K562 (cell line): ENCODE measurements around the gene ZNF429. TPM values are rescaled to one million over a fixed set of nuclear protein-coding genes. Genes with fewer than 3 reads are reported as not detected.

Experiments
- BACH1 ChIP-seq: fragments of 200-800 bp; sonication (Bioruptor generic); IDR thresholded peaks from 2 replicates; pipeline ENCODE4 v1.6.1; 2016; ENCODE audit warnings: missing genetic modification characterization, missing compliant biosample characterization
- BRD4 ChIP-seq: fragments of 200-600 bp; sonication (generic); IDR thresholded peaks from 2 replicates; pipeline ENCODE4 v1.6.1; 2017; ENCODE audit warnings: inconsistent platforms
- CBFA2T2 ChIP-seq: fragments of 450-650 bp; conservative IDR thresholded peaks from 2 replicates; pipeline ENCODE4 v1.6.1; 2017; ENCODE audit warnings: mild to moderate bottlenecking
- EZH2 ChIP-seq: IDR thresholded peaks from 2 replicates; pipeline ENCODE4 v1.6.1; 2012; ENCODE audit warnings: low read depth, mild to moderate bottlenecking, inconsistent platforms, low read length, borderline replicate concordance
- FOXA1 ChIP-seq: fragments of 450-650 bp; IDR thresholded peaks from 2 replicates; pipeline ENCODE4 v1.6.1; 2016; ENCODE audit warnings: mild to moderate bottlenecking, borderline replicate concordance
- FOXO4 ChIP-seq: fragments of 450-650 bp; formaldehyde crosslinking; IDR thresholded peaks from 2 replicates; pipeline ENCODE4 v1.4.0; 2020; ENCODE audit warnings: mild to moderate bottlenecking, moderate library complexity
- HSF4 ChIP-seq: fragments of 250-450 bp; sonication (Bioruptor Pico); IDR thresholded peaks from 2 replicates; pipeline ENCODE4 v2.1.2; 2022; ENCODE audit warnings: mild to moderate bottlenecking, moderate library complexity, borderline replicate concordance
- IRF2 ChIP-seq: sonication (generic); formaldehyde crosslinking; IDR thresholded peaks from 2 replicates; pipeline ENCODE4 v1.8.1; 2022; ENCODE audit warnings: mild to moderate bottlenecking, missing genetic modification reagents
- MCM3 ChIP-seq: fragments of 450-650 bp; IDR thresholded peaks from 2 replicates; pipeline ENCODE4 v1.6.1; 2016
- MCM5 ChIP-seq: fragments of 450-650 bp; IDR thresholded peaks from 2 replicates; pipeline ENCODE4 v1.6.1; 2016; ENCODE audit warnings: low read depth
- NELFE ChIP-seq: IDR thresholded peaks from 2 replicates; pipeline ENCODE4 v1.6.1; 2011; ENCODE audit warnings: mild to moderate bottlenecking; ENCODE audit not compliant: insufficient read depth, insufficient read length
- NEUROD1 ChIP-seq: fragments of 150-350 bp; IDR thresholded peaks from 2 replicates; pipeline ENCODE4 v1.6.1; 2014; ENCODE audit warnings: borderline replicate concordance, low read length, low read depth; ENCODE audit not compliant: partially characterized antibody
- NR2C1 ChIP-seq, 2 experiments: fragments of 450-650 bp; IDR thresholded peaks; 2 replicates each; pipeline ENCODE4 v1.6.1; 2017; ENCODE audit warnings: mild to moderate bottlenecking in 2 of 2, antibody characterized with exemption in 1 of 2, inconsistent platforms in 1 of 2, missing compliant biosample characterization in 1 of 2, missing genetic modification characterization in 1 of 2
- POLR2AphosphoS5 ChIP-seq: IDR thresholded peaks from 2 replicates; pipeline ENCODE4 v1.6.1; 2011; ENCODE audit warnings: mild to moderate bottlenecking, low read depth, low read length, moderate library complexity; ENCODE audit not compliant: control insufficient read depth, insufficient read depth
- POLR3A ChIP-seq: IDR thresholded peaks from 2 replicates; pipeline ENCODE4 v1.6.1; 2011; ENCODE audit warnings: borderline replicate concordance, mild to moderate bottlenecking, moderate library complexity; ENCODE audit not compliant: insufficient read length, insufficient read depth; ENCODE audit errors: extremely low read depth
- PPARD ChIP-seq: fragments of 250-450 bp; sonication (Bioruptor Pico); IDR thresholded peaks from 2 replicates; pipeline ENCODE4 v1.8.0; 2022; ENCODE audit warnings: inconsistent platforms, mild to moderate bottlenecking, moderate library complexity
- SIN3A ChIP-seq, 2 experiments: fragments of 150-350 bp in 1 of 2; IDR thresholded peaks; 2 replicates each; pipeline ENCODE4 v1.6.1; 2011 to 2016; ENCODE audit warnings: borderline replicate concordance in 2 of 2, low read depth in 2 of 2, low read length in 2 of 2, mild to moderate bottlenecking in 2 of 2, moderate library complexity in 2 of 2; ENCODE audit not compliant: control insufficient read depth in 1 of 2
- SIN3B ChIP-seq: fragments of 450-650 bp; IDR thresholded peaks from 2 replicates; pipeline ENCODE4 v1.6.1; 2017; ENCODE audit warnings: low read depth, mild to moderate bottlenecking, moderate library complexity
- SNRNP70 ChIP-seq: fragments of 200-400 bp; formaldehyde crosslinking; optimal IDR thresholded peaks from 2 replicates; pipeline ENCODE3; 2017; ENCODE audit warnings: low read depth, low read length
- SRSF9 ChIP-seq: fragments of 200-400 bp; formaldehyde crosslinking; IDR thresholded peaks from 2 replicates; pipeline ENCODE4 v1.6.1; 2017; ENCODE audit warnings: low read depth, low read length, borderline replicate concordance
- TAF9B ChIP-seq: fragments of 450-650 bp; IDR thresholded peaks from 2 replicates; pipeline ENCODE4 v1.6.1; 2018; ENCODE audit warnings: mild to moderate bottlenecking; ENCODE audit not compliant: partially characterized antibody
- ZNF175 ChIP-seq: fragments of 200-800 bp; sonication (Bioruptor generic); IDR thresholded peaks from 2 replicates; pipeline ENCODE4 v1.6.1; 2016; ENCODE audit warnings: low read depth, mild to moderate bottlenecking, missing genetic modification characterization, missing compliant biosample characterization
- ZNF224 ChIP-seq: sonication (generic); formaldehyde crosslinking; IDR thresholded peaks from 2 replicates; pipeline ENCODE4 v1.8.0; 2022; ENCODE audit warnings: mild to moderate bottlenecking, missing genetic modification reagents
- ZNF354B ChIP-seq: fragments of 250-450 bp; sonication (Bioruptor Pico); IDR thresholded peaks from 2 replicates; pipeline ENCODE4 v1.4.0; 2020
- ZNF561 ChIP-seq: fragments of 450-650 bp; formaldehyde crosslinking; conservative IDR thresholded peaks from 2 replicates; pipeline ENCODE4 v1.4.0; 2020; ENCODE audit warnings: mild to moderate bottlenecking, moderate library complexity
- ZNF586 ChIP-seq: fragments of 450-650 bp; formaldehyde crosslinking; conservative IDR thresholded peaks from 2 replicates; pipeline ENCODE4 v1.4.0; 2020; ENCODE audit warnings: mild to moderate bottlenecking, moderate library complexity
- ZNF75A ChIP-seq: fragments of 450-650 bp; formaldehyde crosslinking; IDR thresholded peaks from 2 replicates; pipeline ENCODE4 v1.4.0; 2020; ENCODE audit warnings: mild to moderate bottlenecking
- polyA plus RNA-seq, 8 experiments: library from polyadenylated mRNA; depleted of rRNA in 4 of 8; stranded (reverse) in 5 of 8; unstranded in 3 of 8; fragments of >200 nt; fragmentation: Nextera tagmentation in 2 of 8; fragmentation: Illumina TruSeq in 1 of 8; extraction: Ambion mirVana in 2 of 8; extraction: Trizol in 1 of 8; gene quantifications; 2 replicates each; pipeline versions ENCODE4 v1.2.1 to v1.2.3, GENCODE V29; 2011 to 2014; ENCODE audit warnings: inconsistent platforms in 1 of 8, missing spikeins in 1 of 8
- total RNA-seq, 7 experiments: library from RNA; depleted of rRNA in 6 of 7; stranded (reverse); fragments of >200 nt in 6 of 7; fragmentation: Illumina TruSeq in 2 of 7; extraction: Trizol in 2 of 7; gene quantifications; 2 replicates each; pipeline versions ENCODE4 v1.2.1 to v1.2.3, GENCODE V29; 2011 to 2021; ENCODE audit warnings: low replicate concordance in 1 of 7
- TF ChIP-seq, protein P1 (sequence below): sonication (generic); formaldehyde crosslinking; IDR thresholded peaks from 2 replicates; pipeline ENCODE4 v1.8.0; 2022; ENCODE audit warnings: mild to moderate bottlenecking, missing genetic modification reagents

The ZNF429 gene
- total and polyA plus RNA-seq, 9 of the 15 experiments (the other 6 are each of a cell fraction or from before 2014, with no cell fraction given): 11.4 to 24.5 (median 16.3) TPM

GRCh38 chr19:21603431-21604231, 98.2 kb downstream of the ZNF429 start (continued):
- TF ChIP-seq ZNF224 (CRISPR knock-in tag): no peak
- TF ChIP-seq SNRNP70: no peak
- no peak for TF ChIP-seq MCM3
- TF ChIP-seq SRSF9: no peak
- TF ChIP-seq MCM5: no peak
- TF ChIP-seq ZNF354B (CRISPR knock-in tag): no peak
- no peak for TF ChIP-seq EZH2
- TF ChIP-seq, protein P1, sequence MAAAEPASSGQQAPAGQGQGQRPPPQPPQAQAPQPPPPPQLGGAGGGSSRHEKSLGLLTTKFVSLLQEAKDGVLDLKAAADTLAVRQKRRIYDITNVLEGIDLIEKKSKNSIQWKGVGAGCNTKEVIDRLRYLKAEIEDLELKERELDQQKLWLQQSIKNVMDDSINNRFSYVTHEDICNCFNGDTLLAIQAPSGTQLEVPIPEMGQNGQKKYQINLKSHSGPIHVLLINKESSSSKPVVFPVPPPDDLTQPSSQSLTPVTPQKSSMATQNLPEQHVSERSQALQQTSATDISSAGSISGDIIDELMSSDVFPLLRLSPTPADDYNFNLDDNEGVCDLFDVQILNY (CRISPR knock-in tag): no peak
- TF ChIP-seq BRD4: peak; percentile 55; the same call in 1 of the 2 replicates
- TF ChIP-seq ZNF586 (CRISPR knock-in tag): 0 out of 2 replicates have a peak, but pooled peaks have one; percentile 45
- TF ChIP-seq ZNF175 (CRISPR knock-in tag): peak; percentile 93
- TF ChIP-seq ZNF75A (CRISPR knock-in tag): no peak; the same call in 1 of the 2 replicates
- TF ChIP-seq TAF9B: no peak
- TF ChIP-seq CBFA2T2: peak; percentile 37; the same call in 1 of the 2 replicates
- TF ChIP-seq ZNF561 (CRISPR knock-in tag): no peak
- no peak for TF ChIP-seq PPARD (CRISPR knock-in tag)
- no peak for TF ChIP-seq FOXA1
- no peak for TF ChIP-seq IRF2
- no peak for TF ChIP-seq SIN3B
- TF ChIP-seq NEUROD1: no peak
- peak; percentile 61; the same call in 1 of the 2 replicates for TF ChIP-seq HSF4 (CRISPR knock-in tag)
- no peak for TF ChIP-seq BACH1 (tag)
- no peak for TF ChIP-seq POLR3A
- TF ChIP-seq SIN3A (IDR thresholded peaks at IDR 0.05; ENCODE audit: borderline replicate concordance in 2 of 2, control insufficient read depth in 1 of 2, low read depth in 2 of 2, low read length in 2 of 2): no peak
- no peak for TF ChIP-seq NELFE
- no peak for TF ChIP-seq POLR2AphosphoS5
- TF ChIP-seq FOXO4 (CRISPR knock-in tag): peak; percentile 68; the same call in 1 of the 2 replicates
- no peak for TF ChIP-seq NR2C1 (IDR thresholded peaks at IDR 0.05)
- peak; percentile 31; the same call in 1 of the 2 replicates for TF ChIP-seq NR2C1 (tag; IDR thresholded peaks at IDR 0.05)
